ENCODE results near the gene GFRA4. TPM values are rescaled to one million over a fixed set of nuclear protein-coding genes. Genes with fewer than 3 reads are reported as not detected.

The GFRA4 gene
- total and polyA plus RNA-seq, 2 donors (not counting 3 experiments of a cell fraction or from before 2014, with no cell fraction given) = not detected

DNA sequence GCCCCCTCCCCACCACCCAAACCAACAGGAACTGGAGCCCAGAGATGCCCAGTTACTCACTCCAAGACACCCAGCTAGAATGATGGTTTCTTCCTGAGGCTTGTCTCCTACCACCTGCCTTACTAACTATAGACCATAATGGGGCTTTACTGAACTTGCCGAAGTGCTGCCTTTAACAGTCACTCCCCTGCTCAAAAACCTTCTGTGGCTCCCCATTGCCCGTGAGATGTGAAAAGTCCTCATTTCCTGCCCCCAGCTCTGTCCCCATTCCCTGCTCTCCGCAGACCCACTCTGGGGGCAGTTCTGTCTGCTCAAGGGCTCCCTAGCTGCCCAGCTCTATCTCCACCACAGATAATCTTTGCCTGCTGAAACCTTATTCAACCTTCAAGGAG, 44.3 kb upstream of the GFRA4 start:
- Histone ChIP-seq H3K36me3 (ENCODE audit: control insufficient read depth in 2 of 2, extremely low read depth in 1 of 2, insufficient read depth in 2 of 2, low read length in 2 of 2) (no peaks in the 10 kb centered on the region), H4K20me1 (replicated peaks; ENCODE audit: control insufficient read depth, extremely low read depth, insufficient read depth, low read length) (no peaks in the 10 kb centered on the region), H3K79me2 (ENCODE audit: control insufficient read depth, insufficient read depth, low read length) (no peaks in the 10 kb centered on the region), H2AFZ (ENCODE audit: low read depth, low read length) (no peak overlapping the region), H3K27me3 (ENCODE audit: control insufficient read depth in 2 of 2, insufficient read depth in 2 of 2, low read length in 2 of 2) (no peaks in the 10 kb centered on the region), H3K4me1 (ENCODE audit: control insufficient read depth, extremely low read depth, insufficient read depth, low read length) (no peaks in the 10 kb centered on the region), H3K27ac (ENCODE audit: insufficient read depth, low read depth, low read length) (no peak overlapping the region), H3K4me2 (ENCODE audit: insufficient read depth, low read length) (no peak overlapping the region), H3K9me3 (replicated peaks; ENCODE audit: control insufficient read depth, insufficient read depth, low read length) (no peaks in the 10 kb centered on the region), H3K9ac (replicated peaks; ENCODE audit: extremely low read depth, insufficient read depth, low read length) (no peak overlapping the region), H3K4me3 (replicated peaks in 1 of 3; ENCODE audit: insufficient read depth in 1 of 3, low read depth in 1 of 3, low read length in 3 of 3) (no peak overlapping the region), H3K9me1 (replicated peaks; ENCODE audit: control insufficient read depth, extremely low read depth, insufficient read depth, low read length) (no peaks in the 10 kb centered on the region)
- DNase-seq (ENCODE audit: low read depth, low spot score) = no peak
- CTCF ChIA-PET = interaction anchor here (1.1 to 4.7 kb wide), 7 partner anchors 9 to 144 kb away, joined by 3 to 112 read pairs (median 10); partner anchors contain the start of gene ADISSP
- POLR2A ChIA-PET = interaction anchor here (0.6 kb wide), 1 partner anchor 25 kb away, joined by 8 read pairs; no protein-coding TSS in a partner anchor
- TF ChIP-seq JUN (IDR thresholded peaks at IDR 0.05; ENCODE audit: borderline replicate concordance, insufficient read depth, insufficient read length, low read depth) (no peak), CTCF (IDR thresholded peaks at IDR 0.05; ENCODE audit: extremely low read depth in 1 of 2, insufficient read depth in 1 of 2, low read depth in 1 of 2, low read length in 2 of 2) (no peak), GATA2 (IDR thresholded peaks at IDR 0.05; ENCODE audit: insufficient read depth, insufficient read length, low read depth, low read length) (no peak), POLR2AphosphoS5 (IDR thresholded peaks at IDR 0.05; ENCODE audit: insufficient read depth, low read depth, low read length) (no peak), EZH2 (IDR thresholded peaks at IDR 0.05; ENCODE audit: borderline replicate concordance, low read depth, low read length, severe bottlenecking) (no peak), MYC (IDR thresholded peaks at IDR 0.05; ENCODE audit: low read depth, low read length) (no peak), POLR2A (IDR thresholded peaks at IDR 0.05; ENCODE audit: low read depth, low read length) (no peak), FOS (IDR thresholded peaks at IDR 0.05; ENCODE audit: borderline replicate concordance, insufficient read depth, low read length) (no peak)
- TF ChIP-seq, protein P1, sequence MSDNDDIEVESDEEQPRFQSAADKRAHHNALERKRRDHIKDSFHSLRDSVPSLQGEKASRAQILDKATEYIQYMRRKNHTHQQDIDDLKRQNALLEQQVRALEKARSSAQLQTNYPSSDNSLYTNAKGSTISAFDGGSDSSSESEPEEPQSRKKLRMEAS (IDR thresholded peaks at IDR 0.05; ENCODE audit: insufficient read depth, insufficient read length) = no peak
- no TSS peak for BruUV-seq (replicated peaks)
- intact Hi-C loops (cut with micrococcal nuclease) = no loop called here
- no peak for FAIRE-seq
- dilution Hi-C loops (cut with MboI; ENCODE audit: extremely low pct_ligation_motif_present, low sequenced_read_pairs) = no loop called here

Data from endothelial cell of umbilical vein (primary cell).